NCI-H146 (cell line): ENCODE data around the gene SUGT1.
"Not testable (repeated sequence)": the region's sequence is repeated elsewhere in the genome, so short reads cannot be mapped to it uniquely, and the experiment has no call there.

Source experiments
- DNase-seq: peaks from one replicate; lab custom pipeline; 2025; lab: John Stamatoyannopoulos, UW

The SUGT1 gene

GRCh38 chr13:52652196-52652979 is at the start of gene SUGT1:
SUGT1 (plus strand) TSS chr13:52652836; CDS start chr13:52652921, 85 bp downstream.
- DNase-seq = peak; percentile 99

GRCh38 chr13:52603316-52603715 is 49.3 kb upstream of the SUGT1 start:
- not testable (repeated sequence) for DNase-seq

- not testable (repeated sequence) for DNase-seq
These were observed 46.5 kb upstream of the SUGT1 start for GRCh38 chr13:52606126-52606525.

- DNase-seq = not testable (repeated sequence)
These were observed 45.8 kb upstream of the SUGT1 start for GRCh38 chr13:52606795-52607194.

- DNase-seq = not testable (repeated sequence)
These were observed 44.5 kb upstream of the SUGT1 start for GRCh38 chr13:52608184-52608583.

GRCh38 chr13:52609013-52609606 is 43.5 kb upstream of the SUGT1 start:
- peak; percentile 36 for DNase-seq

GRCh38 chr13:52610158-52610557 is 42.5 kb upstream of the SUGT1 start:
- not testable (repeated sequence) for DNase-seq

GRCh38 chr13:52615134-52615801 is 37.4 kb upstream of the SUGT1 start:
- DNase-seq = no peak

- DNase-seq = no peak
These were observed 36.8 kb upstream of the SUGT1 start for GRCh38 chr13:52615812-52616211.

- DNase-seq = peak; percentile 91
These were observed 35.3 kb upstream of the SUGT1 start for GRCh38 chr13:52617070-52618060.

GRCh38 chr13:52631083-52631690 is 21.4 kb upstream of the SUGT1 start:
- DNase-seq = not testable (repeated sequence)

- DNase-seq = no peak
These were observed 13.8 kb upstream of the SUGT1 start for GRCh38 chr13:52638666-52639328.

GRCh38 chr13:52642131-52642530 is 10.5 kb upstream of the SUGT1 start, which contains the start of gene HNRNPA1L2:
HNRNPA1L2 (plus strand) TSS chr13:52642431; CDS start chr13:52642493, 62 bp downstream.
- no peak for DNase-seq

- DNase-seq = no peak
These were observed 8.5 kb upstream of the SUGT1 start for GRCh38 chr13:52644108-52644507.

- DNase-seq = no peak
These were observed 5.7 kb upstream of the SUGT1 start for GRCh38 chr13:52646967-52647366.

- no peak for DNase-seq
These were observed 1.9 kb upstream of the SUGT1 start for GRCh38 chr13:52650731-52651130.

- DNase-seq = no peak
These were observed 790 bp upstream of the SUGT1 start for GRCh38 chr13:52651897-52652195.

GRCh38 chr13:52652980-52653303 is 306 bp downstream of the SUGT1 start:
- DNase-seq = peak; percentile 76

GRCh38 chr13:52659340-52659739 is 6.7 kb downstream of the SUGT1 start:
- no peak for DNase-seq

- DNase-seq = no peak
These were observed 11.6 kb downstream of the SUGT1 start for GRCh38 chr13:52664272-52664671.

- DNase-seq = peak; percentile 19
These were observed 12.7 kb downstream of the SUGT1 start for GRCh38 chr13:52665325-52665724.
